Activated naive CD8-positive, alpha-beta T cell treated with anti-CD3 and anti-CD28 coated beads, Interleukin-2, amount 50 U/mL, for 24 hours (primary cell): Measurements from ENCODE around the gene WDR20.

Experiments
- ATAC-seq: fragments of 150-1000 bp; cut with Tn5 transposase; one replicate; pipeline ENCODE4 v1.10.0; 2021
- DNase-seq: peaks from one replicate; pipeline ENCODE4 v3.0.0; 2021
- H3K27ac Mint-ChIP-seq: one replicate; pipeline ENCODE4 v1.8.0; 2021; ENCODE audit warnings: mild to moderate bottlenecking, mixed read lengths
- H3K27me3 Mint-ChIP-seq: one replicate; pipeline ENCODE4 v1.8.0; 2021; ENCODE audit warnings: mixed read lengths
- H3K36me3 Mint-ChIP-seq: one replicate; pipeline ENCODE4 v1.8.0; 2021; ENCODE audit warnings: low read depth, mixed read lengths
- H3K4me1 Mint-ChIP-seq: one replicate; pipeline ENCODE4 v1.8.0; 2021; ENCODE audit warnings: mixed read lengths
- H3K4me3 Mint-ChIP-seq: one replicate; pipeline ENCODE4 v1.8.0; 2021; ENCODE audit warnings: mild to moderate bottlenecking, moderate library complexity, mixed read lengths
- H3K9me3 Mint-ChIP-seq: one replicate; pipeline ENCODE4 v1.8.0; 2021; ENCODE audit warnings: mixed read lengths

Gene WDR20

GRCh38 chr14:102219316-102219715, 79.6 kb downstream of the WDR20 start:
- ATAC-seq = no peak
- H3K4me3 Mint-ChIP-seq = no peak overlapping the region
- H3K36me3 Mint-ChIP-seq = peaks cover 3% of the 10 kb centered on the region
- H3K4me1 Mint-ChIP-seq = peaks cover 17% of the 10 kb centered on the region
- no peak overlapping the region for H3K27ac Mint-ChIP-seq
- no peak for DNase-seq
- no peaks in the 10 kb centered on the region for H3K9me3 Mint-ChIP-seq
- H3K27me3 Mint-ChIP-seq = no peaks in the 10 kb centered on the region

- no peaks in the 10 kb centered on the region for H3K27me3 Mint-ChIP-seq
- peak; percentile 74 for ATAC-seq
- no peak overlapping the region for H3K27ac Mint-ChIP-seq
- no peak overlapping the region for H3K4me3 Mint-ChIP-seq
- H3K9me3 Mint-ChIP-seq = no peaks in the 10 kb centered on the region
- peak; percentile 20 for DNase-seq
- peaks cover 17% of the 10 kb centered on the region for H3K4me1 Mint-ChIP-seq
- peaks cover 5% of the 10 kb centered on the region for H3K36me3 Mint-ChIP-seq
These were observed 80.3 kb downstream of the WDR20 start for GRCh38 chr14:102220031-102220430.

GRCh38 chr14:102221026-102221425, 81.3 kb downstream of the WDR20 start:
- no peak for ATAC-seq
- Mint-ChIP-seq H3K27ac (no peak overlapping the region), H3K27me3 (no peaks in the 10 kb centered on the region), H3K36me3 (peaks cover 5% of the 10 kb centered on the region), H3K4me1 (peaks cover 17% of the 10 kb centered on the region), H3K9me3 (no peaks in the 10 kb centered on the region), H3K4me3 (no peak overlapping the region)
- no peak for DNase-seq

- Mint-ChIP-seq H3K4me1 (peaks cover 17% of the 10 kb centered on the region), H3K27ac (no peak overlapping the region), H3K27me3 (no peaks in the 10 kb centered on the region), H3K36me3 (peaks cover 5% of the 10 kb centered on the region), H3K4me3 (no peak overlapping the region), H3K9me3 (no peaks in the 10 kb centered on the region)
- ATAC-seq (no peak), DNase-seq (no peak)
These were observed 82.4 kb downstream of the WDR20 start for GRCh38 chr14:102222009-102222575.

- peaks cover 5% of the 10 kb centered on the region for H3K36me3 Mint-ChIP-seq
- ATAC-seq = no peak
- no peak overlapping the region for H3K4me3 Mint-ChIP-seq
- no peaks in the 10 kb centered on the region for H3K27me3 Mint-ChIP-seq
- DNase-seq = no peak
- H3K9me3 Mint-ChIP-seq = no peaks in the 10 kb centered on the region
- H3K4me1 Mint-ChIP-seq = peaks cover 17% of the 10 kb centered on the region
- no peak overlapping the region for H3K27ac Mint-ChIP-seq
These were observed 83.1 kb downstream of the WDR20 start for GRCh38 chr14:102222751-102223150.

GRCh38 chr14:102223682-102224081, 84.0 kb downstream of the WDR20 start:
- H3K4me3 Mint-ChIP-seq = no peak overlapping the region
- H3K27ac Mint-ChIP-seq = no peak overlapping the region
- peaks cover 17% of the 10 kb centered on the region for H3K4me1 Mint-ChIP-seq
- DNase-seq (no peak), ATAC-seq (no peak)
- no peaks in the 10 kb centered on the region for H3K27me3 Mint-ChIP-seq
- H3K9me3 Mint-ChIP-seq = no peaks in the 10 kb centered on the region
- H3K36me3 Mint-ChIP-seq = peaks cover 5% of the 10 kb centered on the region

- peaks cover 5% of the 10 kb centered on the region for H3K36me3 Mint-ChIP-seq
- ATAC-seq (no peak), DNase-seq (no peak)
- no peak overlapping the region for H3K27ac Mint-ChIP-seq
- H3K27me3 Mint-ChIP-seq = no peaks in the 10 kb centered on the region
- no peak overlapping the region for H3K4me3 Mint-ChIP-seq
- no peaks in the 10 kb centered on the region for H3K9me3 Mint-ChIP-seq
- peaks cover 7% of the 10 kb centered on the region for H3K4me1 Mint-ChIP-seq
These were observed 85.7 kb downstream of the WDR20 start for GRCh38 chr14:102225386-102225785.

- Mint-ChIP-seq H3K27ac (no peak overlapping the region), H3K9me3 (no peaks in the 10 kb centered on the region), H3K27me3 (no peaks in the 10 kb centered on the region), H3K4me1 (peaks cover 4% of the 10 kb centered on the region), H3K36me3 (peaks cover 5% of the 10 kb centered on the region), H3K4me3 (no peak overlapping the region)
- DNase-seq (no peak), ATAC-seq (no peak)
These were observed 86.2 kb downstream of the WDR20 start for GRCh38 chr14:102225936-102226335.

GRCh38 chr14:102226356-102227125, 86.8 kb downstream of the WDR20 start:
- Mint-ChIP-seq H3K27me3 (no peaks in the 10 kb centered on the region), H3K27ac (no peak overlapping the region), H3K4me1 (no peaks in the 10 kb centered on the region), H3K4me3 (no peak overlapping the region), H3K36me3 (peaks cover 5% of the 10 kb centered on the region), H3K9me3 (no peaks in the 10 kb centered on the region)
- DNase-seq (no peak), ATAC-seq (no peak)

GRCh38 chr14:102227184-102227964, 87.7 kb downstream of the WDR20 start:
- no peak overlapping the region for H3K27ac Mint-ChIP-seq
- no peak for ATAC-seq
- H3K36me3 Mint-ChIP-seq = peaks cover 5% of the 10 kb centered on the region
- no peak for DNase-seq
- H3K4me1 Mint-ChIP-seq = no peaks in the 10 kb centered on the region
- H3K4me3 Mint-ChIP-seq = no peak overlapping the region
- no peaks in the 10 kb centered on the region for H3K9me3 Mint-ChIP-seq
- no peaks in the 10 kb centered on the region for H3K27me3 Mint-ChIP-seq

- no peaks in the 10 kb centered on the region for H3K9me3 Mint-ChIP-seq
- DNase-seq (no peak), ATAC-seq (no peak)
- peaks cover 2% of the 10 kb centered on the region for H3K36me3 Mint-ChIP-seq
- H3K27me3 Mint-ChIP-seq = no peaks in the 10 kb centered on the region
- no peaks in the 10 kb centered on the region for H3K4me1 Mint-ChIP-seq
- H3K4me3 Mint-ChIP-seq = no peak overlapping the region
- no peak overlapping the region for H3K27ac Mint-ChIP-seq
These were observed 89.5 kb downstream of the WDR20 start for GRCh38 chr14:102229071-102229738.

GRCh38 chr14:102229739-102230092, 90.0 kb downstream of the WDR20 start:
- no peaks in the 10 kb centered on the region for H3K4me1 Mint-ChIP-seq
- no peak for ATAC-seq
- no peaks in the 10 kb centered on the region for H3K36me3 Mint-ChIP-seq
- no peak for DNase-seq
- no peaks in the 10 kb centered on the region for H3K27me3 Mint-ChIP-seq
- H3K4me3 Mint-ChIP-seq = no peak overlapping the region
- no peaks in the 10 kb centered on the region for H3K9me3 Mint-ChIP-seq
- H3K27ac Mint-ChIP-seq = no peak overlapping the region

- Mint-ChIP-seq H3K36me3 (no peaks in the 10 kb centered on the region), H3K4me1 (no peaks in the 10 kb centered on the region), H3K27ac (no peak overlapping the region), H3K9me3 (no peaks in the 10 kb centered on the region), H3K4me3 (no peak overlapping the region), H3K27me3 (no peaks in the 10 kb centered on the region)
- DNase-seq (no peak), ATAC-seq (no peak)
These were observed 90.9 kb downstream of the WDR20 start for GRCh38 chr14:102230481-102231210.
